Measurements from ENCODE around the gene PACRG. TPM values are rescaled to one million over a fixed set of nuclear protein-coding genes. Genes with fewer than 3 reads are reported as not detected.

Gene PACRG
- total and polyA plus RNA-seq, 2 of the 4 experiments (the other 2 are of a cell fraction): not detected

DNA sequence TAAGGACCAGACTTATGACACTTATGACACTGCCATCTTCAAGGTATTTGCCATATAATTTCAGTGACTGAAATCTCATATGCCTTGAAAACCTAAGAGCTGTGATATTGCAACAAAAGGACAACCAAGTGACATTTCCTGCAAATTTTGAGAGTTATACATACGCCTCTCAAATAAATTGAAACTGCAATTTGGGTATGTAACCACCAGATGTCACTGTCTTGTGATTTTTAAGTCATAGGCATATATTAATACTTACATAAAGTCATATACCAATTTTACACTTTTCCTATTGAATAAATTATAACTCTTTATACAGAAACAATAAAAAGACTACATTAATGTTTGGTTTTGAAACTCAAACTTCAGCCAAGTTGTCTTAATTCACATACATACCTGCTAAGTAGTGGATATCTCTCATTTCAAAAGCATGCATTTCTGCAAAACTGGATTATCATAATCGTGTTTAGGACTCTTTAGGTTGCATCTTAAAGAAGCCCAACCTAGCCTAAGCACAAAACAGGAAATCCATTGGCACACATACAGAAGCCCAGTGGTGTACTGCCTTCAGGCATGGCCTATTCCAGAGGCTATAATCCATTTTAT is 180.2 kb downstream of the PACRG start:
- TF ChIP-seq RAD21 (IDR thresholded peaks at IDR 0.05; ENCODE audit: low read length) (peak; percentile 5; the same call in 1 of the 2 replicates), MAFK (IDR thresholded peaks at IDR 0.05; ENCODE audit: low read depth, low read length) (no peak), RFX5 (IDR thresholded peaks at IDR 0.05; ENCODE audit: low read depth, low read length) (no peak), SMC3 (IDR thresholded peaks at IDR 0.05; ENCODE audit: low read depth, low read length) (0 out of 2 replicates have a peak, but pooled peaks have one; percentile 21)
- TF ChIP-seq, protein P1, sequence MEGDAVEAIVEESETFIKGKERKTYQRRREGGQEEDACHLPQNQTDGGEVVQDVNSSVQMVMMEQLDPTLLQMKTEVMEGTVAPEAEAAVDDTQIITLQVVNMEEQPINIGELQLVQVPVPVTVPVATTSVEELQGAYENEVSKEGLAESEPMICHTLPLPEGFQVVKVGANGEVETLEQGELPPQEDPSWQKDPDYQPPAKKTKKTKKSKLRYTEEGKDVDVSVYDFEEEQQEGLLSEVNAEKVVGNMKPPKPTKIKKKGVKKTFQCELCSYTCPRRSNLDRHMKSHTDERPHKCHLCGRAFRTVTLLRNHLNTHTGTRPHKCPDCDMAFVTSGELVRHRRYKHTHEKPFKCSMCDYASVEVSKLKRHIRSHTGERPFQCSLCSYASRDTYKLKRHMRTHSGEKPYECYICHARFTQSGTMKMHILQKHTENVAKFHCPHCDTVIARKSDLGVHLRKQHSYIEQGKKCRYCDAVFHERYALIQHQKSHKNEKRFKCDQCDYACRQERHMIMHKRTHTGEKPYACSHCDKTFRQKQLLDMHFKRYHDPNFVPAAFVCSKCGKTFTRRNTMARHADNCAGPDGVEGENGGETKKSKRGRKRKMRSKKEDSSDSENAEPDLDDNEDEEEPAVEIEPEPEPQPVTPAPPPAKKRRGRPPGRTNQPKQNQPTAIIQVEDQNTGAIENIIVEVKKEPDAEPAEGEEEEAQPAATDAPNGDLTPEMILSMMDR (conservative IDR thresholded peaks at IDR 0.05; ENCODE audit: low read depth, low read length): peak; percentile 35
- CTCF ChIA-PET: no interaction called here
- Histone ChIP-seq H2BK120ac (ENCODE audit: low read depth, low read length) (no peak overlapping the region), H3K4me3 (ENCODE audit: insufficient read depth, low read depth, low read length) (no peak overlapping the region), H3K18ac (ENCODE audit: low read depth, low read length) (no peak overlapping the region), H3K27ac (ENCODE audit: insufficient read depth, low read length) (no peak overlapping the region), H4K5ac (ENCODE audit: low read depth, low read length) (no peak overlapping the region), H3K4me1 (ENCODE audit: control insufficient read depth, insufficient read depth, low read length) (no peaks in the 10 kb centered on the region), H3K9me1 (ENCODE audit: insufficient read depth, low read length) (no peaks in the 10 kb centered on the region), H3K4me2 (ENCODE audit: low read depth, low read length) (no peak overlapping the region), H3K79me1 (ENCODE audit: low read depth in 1 of 2, low read length in 2 of 2) (no peaks in the 10 kb centered on the region), H3K23ac (ENCODE audit: low read depth, low read length) (no peak overlapping the region), H2BK20ac (ENCODE audit: low read depth, low read length) (no peak overlapping the region), H3K36me3 (ENCODE audit: control insufficient read depth, insufficient read depth, low read length) (no peaks in the 10 kb centered on the region), H3K56ac (ENCODE audit: extremely low read depth, insufficient read depth, low read length) (no peak overlapping the region), H2BK5ac (ENCODE audit: low read depth, low read length, poor library complexity, severe bottlenecking) (no peak overlapping the region), H2AK9ac (replicated peaks; ENCODE audit: low read depth, low read length, poor library complexity) (no peak overlapping the region), H4K20me1 (ENCODE audit: insufficient read depth, low read length) (no peaks in the 10 kb centered on the region), H4K91ac (ENCODE audit: insufficient read depth, low read depth, low read length) (no peak overlapping the region), H2AFZ (replicated peaks; ENCODE audit: low read length, poor library complexity) (no peak overlapping the region), H3K4ac (ENCODE audit: low read depth, low read length) (no peak overlapping the region), H4K8ac (ENCODE audit: low read depth in 2 of 2, low read length in 2 of 2) (no peak overlapping the region), H3K9ac (ENCODE audit: low read depth, low read length) (no peak overlapping the region), H2AK5ac (ENCODE audit: low read depth, low read length) (no peak overlapping the region), H3K14ac (replicated peaks; ENCODE audit: low read depth, low read length) (no peak overlapping the region), H3K9me3 (ENCODE audit: control insufficient read depth, insufficient read depth, low read length) (no peaks in the 10 kb centered on the region), H3K27me3 (ENCODE audit: control insufficient read depth, insufficient read depth, low read length) (no peaks in the 10 kb centered on the region), H2BK15ac (ENCODE audit: low read depth, low read length) (no peak overlapping the region)
- ATAC-seq (ENCODE audit: low read depth) (no peak), DNase-seq (peak; percentile 45)
- no TSS peak for BruUV-seq (replicated peaks)
- intact Hi-C loops (cut with micrococcal nuclease): loop anchor here (2.0 kb wide), 1 partner anchor 507 kb away; the partner anchor contains the start of gene QKI
- POLR2A ChIA-PET (ENCODE audit: unreplicated experiment): no interaction called here
- dilution Hi-C loops (cut with HindIII; ENCODE audit: low sequenced_read_pairs, unreplicated experiment): no loop called here
- no CpG with 5 or more reads among the region's 2 CpGs for WGBS, 2 experiments (ENCODE audit: extremely low coverage in 2 of 2, insufficient read length in 1 of 2)
- in situ Hi-C loops (cut with MboI; ENCODE audit: low sequenced_read_pairs): no loop called here
